Stimulated activated CD4-positive, alpha-beta T cell treated with anti-CD3 and anti-CD28 coated beads, Interleukin-12 subunit alpha, Interleukin-12 subunit beta, amount 100 ng/mL, for 24 hours (primary cell): ENCODE results near the gene FAM117A.
"Not testable (repeated sequence)": the region's sequence is repeated elsewhere in the genome, so short reads cannot be mapped to it uniquely, and the experiment has no call there.

Experiments used
- DNase-seq, 2 experiments: peaks; one replicate each; pipeline ENCODE4 v3.0.0-alpha.2; 2020; ENCODE audit warnings: low read depth in 2 of 2

FAM117A gene

GRCh38 chr17:49741009-49741691 is 22.8 kb downstream of the FAM117A start:
- no peak for DNase-seq

GRCh38 chr17:49739641-49740271 is 24.2 kb downstream of the FAM117A start:
- DNase-seq: peak; percentile 54 to 74

- no peak for DNase-seq
These were observed 25.3 kb downstream of the FAM117A start for GRCh38 chr17:49738456-49739163.

GRCh38 chr17:49734515-49735490 is 29.1 kb downstream of the FAM117A start:
- no peak for DNase-seq

- DNase-seq: no peak
These were observed 32.5 kb downstream of the FAM117A start for GRCh38 chr17:49731435-49731831.

GRCh38 chr17:49730785-49731434 is 33.0 kb downstream of the FAM117A start:
- DNase-seq: no peak

- DNase-seq: no peak
These were observed 33.7 kb downstream of the FAM117A start for GRCh38 chr17:49730078-49730784.

- DNase-seq: no peak
These were observed 34.9 kb downstream of the FAM117A start for GRCh38 chr17:49729069-49729468.

GRCh38 chr17:49728425-49728824 is 35.5 kb downstream of the FAM117A start:
- no peak for DNase-seq

- no peak for DNase-seq
These were observed 36.6 kb downstream of the FAM117A start for GRCh38 chr17:49727380-49727779.

- no peak for DNase-seq
These were observed 38.3 kb downstream of the FAM117A start for GRCh38 chr17:49725452-49726130.

- not testable (repeated sequence) for DNase-seq
These were observed 39.4 kb downstream of the FAM117A start for GRCh38 chr17:49724552-49724951.

GRCh38 chr17:49723423-49723822 is 40.5 kb downstream of the FAM117A start:
- DNase-seq: no peak

GRCh38 chr17:49722066-49722465 is 41.9 kb downstream of the FAM117A start:
- DNase-seq: no peak

- peak in 1 of 2 experiments; percentile 34 for DNase-seq
These were observed 46.5 kb downstream of the FAM117A start for GRCh38 chr17:49717371-49717861.

- no peak for DNase-seq
These were observed 47.1 kb downstream of the FAM117A start for GRCh38 chr17:49716668-49717364.

GRCh38 chr17:49715717-49716279 is 48.1 kb downstream of the FAM117A start:
- DNase-seq: no peak

- DNase-seq: no peak
These were observed 48.7 kb downstream of the FAM117A start for GRCh38 chr17:49715216-49715615.
